Measurements from ENCODE around the gene GLB1L3. TPM values are rescaled to one million over a fixed set of nuclear protein-coding genes. Genes with fewer than 3 reads are reported as not detected.
"Not testable (repeated sequence)": the region's sequence is repeated elsewhere in the genome, so short reads cannot be mapped to it uniquely, and the experiment has no call there.

Gene GLB1L3
- total and polyA plus RNA-seq, 2 donors (not counting 3 experiments of a cell fraction or from before 2014, with no cell fraction given), result not detected

DNA sequence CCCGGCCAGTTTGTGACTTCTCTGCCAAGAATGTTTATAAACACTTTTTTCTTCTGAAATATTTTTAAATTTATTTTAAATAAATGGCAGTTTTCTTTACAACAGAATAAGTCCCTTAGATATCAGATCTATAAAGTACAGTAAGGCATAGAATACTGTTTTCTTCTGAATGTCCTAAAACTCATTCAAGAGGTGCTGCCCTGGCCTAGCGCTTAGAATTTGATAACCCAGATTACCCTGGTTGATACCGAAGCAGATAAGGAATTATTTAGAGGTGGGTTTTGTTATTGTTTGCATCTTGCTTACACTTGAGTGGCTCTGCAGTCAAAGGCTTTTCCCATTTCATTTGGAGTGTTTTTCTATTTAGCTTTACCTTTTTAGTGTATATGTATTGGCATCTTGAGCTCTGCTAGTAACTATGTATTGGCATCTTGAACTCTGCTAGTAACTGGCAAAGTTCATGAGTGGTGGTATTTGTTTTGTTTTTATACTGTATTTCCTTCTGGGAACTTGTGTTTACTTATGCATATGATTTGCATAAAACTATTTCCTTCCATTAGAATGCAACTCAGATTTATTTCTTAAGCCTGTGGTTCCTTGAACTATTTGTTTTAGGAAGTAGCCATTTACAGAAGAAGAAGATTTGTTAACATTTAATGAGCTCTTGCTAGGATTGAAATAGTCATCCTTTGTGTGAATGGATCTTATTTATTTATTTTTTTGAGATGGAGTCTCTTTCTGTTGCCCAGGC is 21.6 kb upstream of the GLB1L3 start:
- peaks cover 11% of the 10 kb centered on the region for H3K4me1 ChIP-seq (ENCODE audit: control insufficient read depth, extremely low read depth, insufficient read depth, low read length)
- H3K27ac ChIP-seq (ENCODE audit: insufficient read depth, low read depth, low read length), result no peak overlapping the region
- no peaks in the 10 kb centered on the region for H3K9me3 ChIP-seq (replicated peaks; ENCODE audit: control insufficient read depth, insufficient read depth, low read length)
- dilution Hi-C loops (cut with MboI; ENCODE audit: extremely low pct_ligation_motif_present, low sequenced_read_pairs) (no loop called here), intact Hi-C loops (cut with micrococcal nuclease) (loop anchor here (1.0 to 5.0 kb wide), 3 partner anchors 19 to 217 kb away; partner anchors contain the start of gene GLB1L2)
- peaks cover 6% of the 10 kb centered on the region for H3K79me2 ChIP-seq (ENCODE audit: control insufficient read depth, insufficient read depth, low read length)
- FAIRE-seq (no peak), DNase-seq (ENCODE audit: low read depth, low spot score) (no peak)
- ChIA-PET CTCF (interaction anchor here (0.8 to 2.7 kb wide), 5 partner anchors 11 to 327 kb away, joined by 3 to 11 read pairs (median 4); partner anchors contain the start of gene NCAPD3), POLR2A (no interaction called here)
- TF ChIP-seq JUN (IDR thresholded peaks at IDR 0.05; ENCODE audit: borderline replicate concordance, insufficient read depth, insufficient read length, low read depth) (no peak), FOS (IDR thresholded peaks at IDR 0.05; ENCODE audit: borderline replicate concordance, insufficient read depth, low read length) (no peak), POLR2A (IDR thresholded peaks at IDR 0.05; ENCODE audit: low read depth, low read length) (no peak), EZH2 (IDR thresholded peaks at IDR 0.05; ENCODE audit: borderline replicate concordance, low read depth, low read length, severe bottlenecking) (no peak), POLR2AphosphoS5 (IDR thresholded peaks at IDR 0.05; ENCODE audit: insufficient read depth, low read depth, low read length) (no peak), CTCF (IDR thresholded peaks at IDR 0.05; ENCODE audit: extremely low read depth in 1 of 2, insufficient read depth in 1 of 2, low read depth in 1 of 2, low read length in 2 of 2) (no peak), MYC (IDR thresholded peaks at IDR 0.05; ENCODE audit: low read depth, low read length) (no peak), MAX (IDR thresholded peaks at IDR 0.05; ENCODE audit: insufficient read depth, insufficient read length) (no peak), GATA2 (IDR thresholded peaks at IDR 0.05; ENCODE audit: insufficient read depth, insufficient read length, low read depth, low read length) (no peak)
- peak overlapping the region; percentile 94 for H3K4me2 ChIP-seq (ENCODE audit: insufficient read depth, low read length)
- H3K4me3 ChIP-seq (replicated peaks in 1 of 3; ENCODE audit: insufficient read depth in 1 of 3, low read depth in 1 of 3, low read length in 3 of 3), result peak overlapping the region in 2 of 3 experiments; percentile 72 to 88
- H3K27me3 ChIP-seq (ENCODE audit: control insufficient read depth in 2 of 2, insufficient read depth in 2 of 2, low read length in 2 of 2), result no peaks in the 10 kb centered on the region
- H4K20me1 ChIP-seq (replicated peaks; ENCODE audit: control insufficient read depth, extremely low read depth, insufficient read depth, low read length), result no peaks in the 10 kb centered on the region
- no TSS peak for BruUV-seq (replicated peaks)
- peaks cover 0 to 15% of the 10 kb centered on the region in 2 experiments for H3K36me3 ChIP-seq (ENCODE audit: control insufficient read depth in 2 of 2, extremely low read depth in 1 of 2, insufficient read depth in 2 of 2, low read length in 2 of 2)
- H2AFZ ChIP-seq (ENCODE audit: low read depth, low read length), result no peak overlapping the region
- no peaks in the 10 kb centered on the region for H3K9me1 ChIP-seq (replicated peaks; ENCODE audit: control insufficient read depth, extremely low read depth, insufficient read depth, low read length)
- H3K9ac ChIP-seq (replicated peaks; ENCODE audit: extremely low read depth, insufficient read depth, low read length), result no peak overlapping the region

DNA sequence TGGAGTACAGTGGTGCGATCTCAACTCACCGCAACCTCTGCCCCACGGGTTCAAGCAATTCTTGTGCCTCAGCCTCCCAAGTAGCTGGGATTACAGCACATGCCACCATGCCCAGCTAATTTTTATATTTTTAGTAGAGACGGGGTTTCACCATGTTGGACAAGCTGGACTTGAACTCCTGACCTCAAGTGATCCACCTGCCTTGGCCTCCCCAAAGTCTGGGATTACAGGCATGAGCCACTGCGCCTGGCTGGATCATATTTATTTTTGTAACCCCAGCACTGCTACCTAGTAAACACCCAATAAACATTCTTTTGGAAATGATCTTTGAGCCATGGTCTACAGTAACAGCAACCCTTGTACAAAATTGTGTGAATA is 21.0 kb upstream of the GLB1L3 start:
- CTCF ChIA-PET, result interaction anchor here (0.8 kb wide), 1 partner anchor 30 kb away, joined by 3 read pairs; no protein-coding TSS in a partner anchor
- H3K4me3 ChIP-seq (replicated peaks in 1 of 3; ENCODE audit: insufficient read depth in 1 of 3, low read depth in 1 of 3, low read length in 3 of 3); H3K9ac ChIP-seq (replicated peaks; ENCODE audit: extremely low read depth, insufficient read depth, low read length); intact Hi-C loops (cut with micrococcal nuclease); POLR2A ChIA-PET; H3K79me2 ChIP-seq (ENCODE audit: control insufficient read depth, insufficient read depth, low read length); H3K9me1 ChIP-seq (replicated peaks; ENCODE audit: control insufficient read depth, extremely low read depth, insufficient read depth, low read length); BruUV-seq (replicated peaks); FAIRE-seq; H3K27me3 ChIP-seq (ENCODE audit: control insufficient read depth in 2 of 2, insufficient read depth in 2 of 2, low read length in 2 of 2); H3K27ac ChIP-seq (ENCODE audit: insufficient read depth, low read depth, low read length); dilution Hi-C loops (cut with MboI; ENCODE audit: extremely low pct_ligation_motif_present, low sequenced_read_pairs); H4K20me1 ChIP-seq (replicated peaks; ENCODE audit: control insufficient read depth, extremely low read depth, insufficient read depth, low read length); H3K4me2 ChIP-seq (ENCODE audit: insufficient read depth, low read length); H3K9me3 ChIP-seq (replicated peaks; ENCODE audit: control insufficient read depth, insufficient read depth, low read length); DNase-seq (ENCODE audit: low read depth, low spot score); H2AFZ ChIP-seq (ENCODE audit: low read depth, low read length): not testable (repeated sequence)
- H3K4me1 ChIP-seq (ENCODE audit: control insufficient read depth, extremely low read depth, insufficient read depth, low read length), result peaks cover 11% of the 10 kb centered on the region
- peaks cover 0 to 14% of the 10 kb centered on the region in 2 experiments for H3K36me3 ChIP-seq (ENCODE audit: control insufficient read depth in 2 of 2, extremely low read depth in 1 of 2, insufficient read depth in 2 of 2, low read length in 2 of 2)
